ENCODE measurements around the gene FOXP1. TPM values are rescaled to one million over a fixed set of nuclear protein-coding genes. Genes with fewer than 3 reads are reported as not detected.

The FOXP1 gene
- total and polyA plus RNA-seq, 2 donors (not counting 1 experiment from before 2014, with no cell fraction given): 91.1 to 508 TPM

GRCh38 chr3:71139496-71139895, 444.0 kb downstream of the FOXP1 start:
- 92% methylated on average over 2 of the region's 5 CpGs for WGBS (ENCODE audit: insufficient coverage)
- Mint-ChIP-seq H3K27ac (no peak overlapping the region), H3K4me1 (peaks cover 47% of the 10 kb centered on the region), H3K9me3 (ENCODE audit: insufficient read depth) (no peaks in the 10 kb centered on the region), H3K4me3 (no peak overlapping the region), H3K27me3 (no peaks in the 10 kb centered on the region)
- no peak for DNase-seq
- POLR2A ChIA-PET: interaction anchor here (0.7 kb wide), 2 partner anchors 21 to 246 kb away, joined by 3 read pairs; no protein-coding TSS in a partner anchor
- Histone ChIP-seq H3K4me2 (replicated peaks; ENCODE audit: low read depth, low read length, poor library complexity, severe bottlenecking) (no peak overlapping the region), H4K20me1 (ENCODE audit: control insufficient read depth, insufficient read depth, low read length, poor library complexity, severe bottlenecking) (no peaks in the 10 kb centered on the region), H3K27ac (ENCODE audit: low read length in 2 of 2) (peak overlapping the region in 1 of 2 donors; percentile 13), H3K9me3 (ENCODE audit: control extremely low read depth in 1 of 3, control insufficient read depth in 2 of 3, insufficient read depth in 1 of 3, low read length in 2 of 3) (no peaks in the 10 kb centered on the region), H2AFZ (ENCODE audit: insufficient read depth, low read depth, low read length, poor library complexity, severe bottlenecking) (no peak overlapping the region), H3K4me1 (ENCODE audit: control insufficient read depth in 2 of 2, insufficient read depth in 2 of 2, low read length in 2 of 2) (peaks cover 9 to 15% of the 10 kb centered on the region in 2 donors), H3K9ac (ENCODE audit: low read length) (no peak overlapping the region), H3K27me3 (replicated peaks in 1 of 4; ENCODE audit: control extremely low read depth in 1 of 4, control insufficient read depth in 3 of 4, insufficient read depth in 4 of 4, low read length in 3 of 4) (no peaks in the 10 kb centered on the region), H3K79me2 (ENCODE audit: control insufficient read depth, insufficient read depth, low read length) (peaks cover 87% of the 10 kb centered on the region), H3K36me3 (replicated peaks in 1 of 2; ENCODE audit: control extremely low read depth in 1 of 2, control insufficient read depth in 1 of 2, extremely low read depth in 1 of 2, insufficient read depth in 2 of 2, low read length in 1 of 2) (peaks cover 7% of the 10 kb centered on the region in 2 experiments), H3K4me3 (ENCODE audit: control extremely low read depth in 1 of 5, extremely low read depth in 1 of 5, insufficient read depth in 1 of 5, low read depth in 2 of 5, low read length in 4 of 5) (no peak overlapping the region)
- CTCF ChIA-PET: no interaction called here
- ATAC-seq (ENCODE audit: low read depth): no peak
- intact Hi-C loops (cut with micrococcal nuclease): no loop called here
- TF ChIP-seq CTCF (IDR thresholded peaks at IDR 0.05): no peak
- no peak for TF ChIP-seq EZH2 (IDR thresholded peaks at IDR 0.05; ENCODE audit: borderline replicate concordance, insufficient read depth, low read depth, low read length, poor library complexity, severe bottlenecking)

GRCh38 chr3:71138410-71138809, 445.1 kb downstream of the FOXP1 start:
- Histone ChIP-seq H3K4me1 (ENCODE audit: control insufficient read depth in 2 of 2, insufficient read depth in 2 of 2, low read length in 2 of 2) (peaks cover 9 to 21% of the 10 kb centered on the region in 2 donors), H3K79me2 (ENCODE audit: control insufficient read depth, insufficient read depth, low read length) (peaks cover 87% of the 10 kb centered on the region), H2AFZ (ENCODE audit: insufficient read depth, low read depth, low read length, poor library complexity, severe bottlenecking) (no peak overlapping the region), H4K20me1 (ENCODE audit: control insufficient read depth, insufficient read depth, low read length, poor library complexity, severe bottlenecking) (no peaks in the 10 kb centered on the region), H3K27ac (ENCODE audit: low read length in 2 of 2) (no peak overlapping the region), H3K4me2 (replicated peaks; ENCODE audit: low read depth, low read length, poor library complexity, severe bottlenecking) (no peak overlapping the region), H3K9ac (ENCODE audit: low read length) (no peak overlapping the region), H3K36me3 (replicated peaks in 1 of 2; ENCODE audit: control extremely low read depth in 1 of 2, control insufficient read depth in 1 of 2, extremely low read depth in 1 of 2, insufficient read depth in 2 of 2, low read length in 1 of 2) (peaks cover 4 to 9% of the 10 kb centered on the region in 2 experiments), H3K9me3 (ENCODE audit: control extremely low read depth in 1 of 3, control insufficient read depth in 2 of 3, insufficient read depth in 1 of 3, low read length in 2 of 3) (no peaks in the 10 kb centered on the region), H3K27me3 (replicated peaks in 1 of 4; ENCODE audit: control extremely low read depth in 1 of 4, control insufficient read depth in 3 of 4, insufficient read depth in 4 of 4, low read length in 3 of 4) (no peaks in the 10 kb centered on the region), H3K4me3 (ENCODE audit: control extremely low read depth in 1 of 5, extremely low read depth in 1 of 5, insufficient read depth in 1 of 5, low read depth in 2 of 5, low read length in 4 of 5) (no peak overlapping the region)
- Mint-ChIP-seq H3K27ac (no peak overlapping the region), H3K4me1 (peaks cover 46% of the 10 kb centered on the region), H3K9me3 (ENCODE audit: insufficient read depth) (no peaks in the 10 kb centered on the region), H3K27me3 (no peaks in the 10 kb centered on the region), H3K4me3 (no peak overlapping the region)
- DNase-seq (no peak), ATAC-seq (ENCODE audit: low read depth) (no peak)
- POLR2A ChIA-PET: no interaction called here
- CTCF ChIA-PET: interaction anchor here (0.6 to 1.0 kb wide), 2 partner anchors 17 to 32 kb away, joined by 3 read pairs; no protein-coding TSS in a partner anchor
- TF ChIP-seq EZH2 (IDR thresholded peaks at IDR 0.05; ENCODE audit: borderline replicate concordance, insufficient read depth, low read depth, low read length, poor library complexity, severe bottlenecking) (no peak), CTCF (IDR thresholded peaks at IDR 0.05) (no peak)
- WGBS (ENCODE audit: insufficient coverage): 100% methylated on average over 1 of the region's 5 CpGs
- intact Hi-C loops (cut with micrococcal nuclease): no loop called here

Measured in B cell (primary cell).